ENCODE measurements around the gene KNOP1. TPM values are rescaled to one million over a fixed set of nuclear protein-coding genes. Genes with fewer than 3 reads are reported as not detected.

KNOP1 gene
- total and polyA plus RNA-seq, 2 of the 4 experiments (the other 2 are of a cell fraction) = 7.0 to 8.4 TPM

DNA sequence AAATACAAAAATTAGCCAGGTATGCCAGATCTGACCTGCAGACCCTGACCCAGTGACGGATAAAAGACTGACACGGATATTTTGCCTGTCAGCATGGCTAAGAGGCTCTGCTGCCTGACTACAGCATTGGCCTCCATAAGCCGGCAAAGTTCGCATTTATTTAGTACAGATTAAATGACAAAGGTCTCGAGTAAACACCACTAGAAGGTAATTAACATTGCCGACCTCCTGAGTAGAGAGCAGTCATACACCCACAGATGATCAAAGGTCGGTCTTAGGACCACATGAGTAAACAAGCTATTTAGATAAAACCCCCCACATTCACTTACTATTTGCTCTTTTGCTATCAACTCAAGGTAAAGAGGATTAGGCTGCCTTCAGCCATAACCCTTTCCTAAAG lies 55.7 kb downstream of the KNOP1 start:
- H3K27ac ChIP-seq (ENCODE audit: insufficient read depth, low read length) = no peak overlapping the region
- H4K20me1 ChIP-seq (ENCODE audit: insufficient read depth, low read length) = no peaks in the 10 kb centered on the region
- BruUV-seq (replicated peaks) = no TSS peak
- no peak for ATAC-seq (ENCODE audit: low read depth)
- no peaks in the 10 kb centered on the region for H3K9me1 ChIP-seq (ENCODE audit: insufficient read depth, low read length)
- H2BK120ac ChIP-seq (ENCODE audit: low read depth, low read length) = no peak overlapping the region
- H4K5ac ChIP-seq (ENCODE audit: low read depth, low read length) = no peak overlapping the region
- no peak overlapping the region for H4K91ac ChIP-seq (ENCODE audit: insufficient read depth, low read depth, low read length)
- H2AK5ac ChIP-seq (ENCODE audit: low read depth, low read length) = no peak overlapping the region
- H2BK15ac ChIP-seq (ENCODE audit: low read depth, low read length) = no peak overlapping the region
- no peak overlapping the region for H2BK20ac ChIP-seq (ENCODE audit: low read depth, low read length)
- dilution Hi-C loops (cut with HindIII; ENCODE audit: low sequenced_read_pairs, unreplicated experiment) = no loop called here
- no peak overlapping the region for H3K4me2 ChIP-seq (ENCODE audit: low read depth, low read length)
- no peak overlapping the region for H2BK5ac ChIP-seq (ENCODE audit: low read depth, low read length, poor library complexity, severe bottlenecking)
- intact Hi-C loops (cut with micrococcal nuclease) = no loop called here
- no peak overlapping the region for H3K14ac ChIP-seq (replicated peaks; ENCODE audit: low read depth, low read length)
- no peaks in the 10 kb centered on the region for H3K9me3 ChIP-seq (ENCODE audit: control insufficient read depth, insufficient read depth, low read length)
- no CpG with 5 or more reads among the region's 7 CpGs for WGBS, 2 experiments (ENCODE audit: extremely low coverage in 2 of 2, insufficient read length in 1 of 2)
- no peak overlapping the region for H3K18ac ChIP-seq (ENCODE audit: low read depth, low read length)
- CTCF ChIA-PET = no interaction called here
- no peak overlapping the region for H2AFZ ChIP-seq (replicated peaks; ENCODE audit: low read length, poor library complexity)
- no peak for TF ChIP-seq POLR2A (IDR thresholded peaks at IDR 0.05; ENCODE audit: low read depth, low read length)
- no peak for TF ChIP-seq NFE2L2 (IDR thresholded peaks at IDR 0.05; ENCODE audit: low read depth, low read length)
- H3K9ac ChIP-seq (ENCODE audit: low read depth, low read length) = no peak overlapping the region
- no peak overlapping the region for H3K56ac ChIP-seq (ENCODE audit: extremely low read depth, insufficient read depth, low read length)
- no peaks in the 10 kb centered on the region for H3K27me3 ChIP-seq (ENCODE audit: control insufficient read depth, insufficient read depth, low read length)
- H2AK9ac ChIP-seq (replicated peaks; ENCODE audit: low read depth, low read length, poor library complexity) = no peak overlapping the region
- H3K36me3 ChIP-seq (ENCODE audit: control insufficient read depth, insufficient read depth, low read length) = peaks cover 12% of the 10 kb centered on the region
- in situ Hi-C loops (cut with MboI; ENCODE audit: low sequenced_read_pairs) = no loop called here
- H4K8ac ChIP-seq (ENCODE audit: low read depth in 2 of 2, low read length in 2 of 2) = no peak overlapping the region
- no peak overlapping the region for H3K23ac ChIP-seq (ENCODE audit: low read depth, low read length)
- H3K79me1 ChIP-seq (ENCODE audit: low read depth in 1 of 2, low read length in 2 of 2) = no peaks in the 10 kb centered on the region
- H3K4me3 ChIP-seq (ENCODE audit: insufficient read depth, low read depth, low read length) = no peak overlapping the region
- DNase-seq = no peak
- H3K4me1 ChIP-seq (ENCODE audit: control insufficient read depth, insufficient read depth, low read length) = no peaks in the 10 kb centered on the region
- H3K4ac ChIP-seq (ENCODE audit: low read depth, low read length) = no peak overlapping the region
- POLR2A ChIA-PET (ENCODE audit: unreplicated experiment) = interaction anchor here (0.6 kb wide), 2 partner anchors 20 to 22 kb away, joined by 4 read pairs; no protein-coding TSS in a partner anchor
